ENCODE data around the gene PDS5A. TPM values are rescaled to one million over a fixed set of nuclear protein-coding genes. Genes with fewer than 3 reads are reported as not detected.
"Not testable (repeated sequence)": the region's sequence is repeated elsewhere in the genome, so short reads cannot be mapped to it uniquely, and the experiment has no call there.

PDS5A gene
- total RNA-seq, 1 donor from 2014 or later, result 74.8 TPM

DNA sequence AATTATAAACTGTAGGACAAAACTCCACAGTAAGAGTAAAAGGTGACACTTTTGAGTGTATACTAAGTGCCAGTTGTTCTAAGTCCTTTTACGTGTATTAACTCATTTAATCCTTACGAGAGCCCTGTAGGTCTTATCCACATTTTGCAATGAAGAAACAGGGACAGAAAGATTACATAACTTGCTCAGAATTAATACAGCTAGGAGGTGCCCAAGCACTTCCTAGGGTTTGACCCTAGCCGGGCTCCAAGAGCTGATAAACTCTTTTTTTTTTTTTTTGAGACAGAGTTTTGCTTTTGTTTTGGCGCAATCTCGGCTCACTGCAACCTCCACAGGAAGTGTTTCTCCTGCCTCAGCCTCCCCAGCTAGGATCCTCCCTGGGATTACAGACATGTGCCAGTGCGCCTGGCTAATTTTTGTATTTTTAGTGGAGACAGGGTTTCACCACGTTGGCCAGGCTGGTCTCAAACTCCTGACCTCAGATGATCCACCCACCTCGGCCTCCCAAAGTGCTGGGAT is 169.4 kb downstream of the PDS5A start:
- Histone ChIP-seq H3K27ac (no peak overlapping the region), H3K36me3 (no peaks in the 10 kb centered on the region), H3K9me3 (no peaks in the 10 kb centered on the region), H3K4me1 (no peaks in the 10 kb centered on the region), H3K4me3 (no peak overlapping the region), H3K27me3 (ENCODE audit: low read depth) (no peaks in the 10 kb centered on the region)
- ATAC-seq (no peak), DNase-seq (no peak)
- TF ChIP-seq, protein P1, sequence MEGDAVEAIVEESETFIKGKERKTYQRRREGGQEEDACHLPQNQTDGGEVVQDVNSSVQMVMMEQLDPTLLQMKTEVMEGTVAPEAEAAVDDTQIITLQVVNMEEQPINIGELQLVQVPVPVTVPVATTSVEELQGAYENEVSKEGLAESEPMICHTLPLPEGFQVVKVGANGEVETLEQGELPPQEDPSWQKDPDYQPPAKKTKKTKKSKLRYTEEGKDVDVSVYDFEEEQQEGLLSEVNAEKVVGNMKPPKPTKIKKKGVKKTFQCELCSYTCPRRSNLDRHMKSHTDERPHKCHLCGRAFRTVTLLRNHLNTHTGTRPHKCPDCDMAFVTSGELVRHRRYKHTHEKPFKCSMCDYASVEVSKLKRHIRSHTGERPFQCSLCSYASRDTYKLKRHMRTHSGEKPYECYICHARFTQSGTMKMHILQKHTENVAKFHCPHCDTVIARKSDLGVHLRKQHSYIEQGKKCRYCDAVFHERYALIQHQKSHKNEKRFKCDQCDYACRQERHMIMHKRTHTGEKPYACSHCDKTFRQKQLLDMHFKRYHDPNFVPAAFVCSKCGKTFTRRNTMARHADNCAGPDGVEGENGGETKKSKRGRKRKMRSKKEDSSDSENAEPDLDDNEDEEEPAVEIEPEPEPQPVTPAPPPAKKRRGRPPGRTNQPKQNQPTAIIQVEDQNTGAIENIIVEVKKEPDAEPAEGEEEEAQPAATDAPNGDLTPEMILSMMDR (IDR thresholded peaks at IDR 0.05), result no peak
- intact Hi-C loops (cut with DNase I), result no loop called here

DNA sequence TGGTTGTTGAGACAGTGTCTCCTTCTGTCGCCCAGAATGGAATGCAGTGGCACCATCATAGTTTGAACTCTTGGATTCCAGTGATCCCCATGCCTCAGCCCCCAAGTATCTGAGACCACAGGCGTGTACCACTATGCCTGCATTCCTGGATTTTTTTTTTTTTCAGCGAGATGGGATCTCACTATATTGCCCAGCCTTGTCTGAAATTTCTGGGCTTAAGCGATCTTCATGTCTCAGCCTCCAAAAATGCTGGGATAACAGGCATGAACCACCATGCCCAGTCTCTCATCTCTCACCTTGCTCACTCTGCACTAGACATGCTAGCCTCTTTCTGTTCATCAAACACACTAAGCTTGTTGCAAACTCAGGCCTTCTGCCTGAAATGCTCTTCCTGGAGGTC is 175.7 kb downstream of the PDS5A start:
- Histone ChIP-seq H3K4me3 (no peak overlapping the region), H3K4me1 (no peaks in the 10 kb centered on the region), H3K9me3 (no peaks in the 10 kb centered on the region), H3K27me3 (ENCODE audit: low read depth) (no peaks in the 10 kb centered on the region), H3K27ac (no peak overlapping the region), H3K36me3 (no peaks in the 10 kb centered on the region)
- intact Hi-C loops (cut with DNase I), result no loop called here
- TF ChIP-seq, protein P1 (IDR thresholded peaks at IDR 0.05), result no peak
- no peak for DNase-seq
- ATAC-seq, result no peak

DNA sequence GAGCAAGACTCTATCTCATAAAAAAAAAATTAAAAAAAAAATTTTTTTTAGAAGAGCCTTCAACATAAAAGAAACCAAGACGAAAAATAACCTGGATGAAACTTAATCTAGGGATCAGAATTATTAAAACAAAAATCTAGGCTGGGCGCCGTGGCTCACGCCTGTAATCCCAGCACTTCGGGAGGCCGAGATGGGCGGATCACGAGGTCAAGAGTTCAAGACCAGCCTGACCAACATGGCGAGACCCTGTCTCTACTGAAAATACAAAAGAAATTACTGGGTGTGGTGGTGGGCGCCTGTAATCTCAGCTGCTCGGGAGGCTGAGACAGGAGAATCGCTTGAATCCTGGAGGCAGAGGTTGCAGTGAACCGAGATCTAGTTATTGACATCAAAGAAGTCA is 184.7 kb downstream of the PDS5A start:
- H3K27me3 ChIP-seq (ENCODE audit: low read depth); H3K27ac ChIP-seq; H3K36me3 ChIP-seq; H3K4me1 ChIP-seq; H3K4me3 ChIP-seq; ATAC-seq; intact Hi-C loops (cut with DNase I); DNase-seq; H3K9me3 ChIP-seq: not testable (repeated sequence)

DNA sequence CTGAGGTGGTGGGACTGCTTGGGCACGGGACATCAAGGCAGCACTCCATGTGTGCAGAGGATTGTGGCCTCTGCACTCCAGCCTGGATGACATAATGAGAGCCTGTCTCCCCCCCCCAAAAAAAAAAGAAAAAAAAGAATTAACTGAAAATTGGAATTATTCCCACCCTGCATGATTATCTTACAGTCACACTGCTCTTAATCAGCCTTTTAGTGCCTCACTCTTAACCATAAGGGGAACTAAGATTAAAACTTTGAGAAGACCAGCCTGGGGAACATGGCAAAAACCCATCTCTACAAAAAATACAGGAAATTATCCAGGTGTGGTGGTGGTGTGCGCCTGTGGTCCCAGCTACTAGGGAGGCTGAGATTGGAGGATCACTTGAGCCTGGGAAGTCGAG is 185.2 kb downstream of the PDS5A start:
- ATAC-seq (no peak), DNase-seq (no peak)
- Histone ChIP-seq H3K9me3 (no peaks in the 10 kb centered on the region), H3K4me3 (no peak overlapping the region), H3K27me3 (ENCODE audit: low read depth) (no peaks in the 10 kb centered on the region), H3K36me3 (no peaks in the 10 kb centered on the region), H3K4me1 (no peaks in the 10 kb centered on the region), H3K27ac (no peak overlapping the region)
- TF ChIP-seq, protein P1 (IDR thresholded peaks at IDR 0.05), result no peak
- intact Hi-C loops (cut with DNase I), result no loop called here

DNA sequence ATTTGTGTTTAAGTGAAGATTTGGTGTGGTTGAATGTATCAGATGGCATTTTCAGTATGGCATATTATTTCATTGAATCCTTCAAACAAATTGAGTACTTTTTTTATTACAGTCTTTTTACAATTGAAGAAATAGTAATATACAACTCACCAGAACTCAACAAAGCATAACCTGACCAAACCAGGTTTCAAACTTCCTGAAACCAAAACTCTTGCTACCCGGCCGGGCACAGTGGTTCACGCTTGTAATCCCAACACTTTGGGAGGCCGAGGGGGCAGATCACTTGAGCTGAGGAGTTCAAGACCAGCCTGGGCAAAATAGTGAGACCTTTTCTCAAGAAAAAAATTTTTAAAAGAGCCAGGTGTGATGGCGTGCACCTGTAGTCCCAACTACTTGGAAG is 185.6 kb downstream of the PDS5A start:
- TF ChIP-seq, protein P1 (IDR thresholded peaks at IDR 0.05), result no peak
- Histone ChIP-seq H3K9me3 (no peaks in the 10 kb centered on the region), H3K36me3 (no peaks in the 10 kb centered on the region), H3K27me3 (ENCODE audit: low read depth) (no peaks in the 10 kb centered on the region), H3K4me3 (no peak overlapping the region), H3K4me1 (no peaks in the 10 kb centered on the region), H3K27ac (no peak overlapping the region)
- DNase-seq, result no peak
- intact Hi-C loops (cut with DNase I), result no loop called here
- no peak for ATAC-seq

DNA sequence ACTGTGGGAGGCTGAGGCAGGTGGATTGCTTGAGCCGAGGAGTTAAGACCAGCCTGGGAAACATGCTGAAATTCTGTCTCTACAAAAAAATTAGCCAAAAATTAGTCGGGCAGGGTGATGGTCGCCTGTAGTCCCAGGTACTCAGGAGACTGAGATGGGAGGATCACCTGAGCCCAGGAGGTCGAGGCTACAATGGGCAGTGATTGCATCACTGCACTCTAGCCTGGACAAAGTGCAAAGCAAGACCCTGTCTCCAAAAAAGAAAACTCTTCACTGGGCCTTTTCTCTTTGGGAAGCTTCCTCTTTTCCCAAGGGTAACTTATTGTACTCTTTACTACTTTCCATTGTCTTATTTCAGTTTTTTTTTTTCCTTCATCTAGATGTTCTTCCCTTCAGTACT is 190.9 kb downstream of the PDS5A start:
- TF ChIP-seq, protein P1 (IDR thresholded peaks at IDR 0.05), result no peak
- Histone ChIP-seq H3K4me1 (no peaks in the 10 kb centered on the region), H3K9me3 (no peaks in the 10 kb centered on the region), H3K36me3 (no peaks in the 10 kb centered on the region), H3K27ac (no peak overlapping the region), H3K4me3 (no peak overlapping the region), H3K27me3 (ENCODE audit: low read depth) (no peaks in the 10 kb centered on the region)
- DNase-seq (no peak), ATAC-seq (no peak)
- intact Hi-C loops (cut with DNase I), result no loop called here
